OCI-LY7 (cell line): ENCODE measurements around the gene SUSD4.

Experiments used
- CTCF ChIP-seq: fragments of 200-600 bp; sonication (generic); conservative IDR thresholded peaks from 2 replicates; pipeline ENCODE4 v1.5.1; 2014; ENCODE audit warnings: mild to moderate bottlenecking, antibody characterized with exemption, low read length, moderate library complexity, mixed read lengths
- EZH2phosphoT487 ChIP-seq: fragments of 200-600 bp; sonication (generic); IDR thresholded peaks from 2 replicates; pipeline ENCODE4 v1.6.1; 2018; ENCODE audit warnings: low read depth, borderline replicate concordance, mild to moderate bottlenecking, mixed run types, antibody characterized with exemption, low read length, moderate library complexity, mixed read lengths

- TF ChIP-seq CTCF (no peak), EZH2phosphoT487 (no peak)
These were observed 121.5 kb downstream of the SUSD4 start for GRCh38 chr1:223242382-223242955.
